HG03045 (cell line): ENCODE data around the gene NADSYN1.

Experiments
- ATAC-seq: cut with Tn5 transposase; IDR thresholded peaks from one replicate; pipeline ENCODE4 v1.9.1; 2021; ENCODE audit warnings: mild to moderate bottlenecking, moderate library complexity; ENCODE audit not compliant: unreplicated experiment

The NADSYN1 gene

DNA sequence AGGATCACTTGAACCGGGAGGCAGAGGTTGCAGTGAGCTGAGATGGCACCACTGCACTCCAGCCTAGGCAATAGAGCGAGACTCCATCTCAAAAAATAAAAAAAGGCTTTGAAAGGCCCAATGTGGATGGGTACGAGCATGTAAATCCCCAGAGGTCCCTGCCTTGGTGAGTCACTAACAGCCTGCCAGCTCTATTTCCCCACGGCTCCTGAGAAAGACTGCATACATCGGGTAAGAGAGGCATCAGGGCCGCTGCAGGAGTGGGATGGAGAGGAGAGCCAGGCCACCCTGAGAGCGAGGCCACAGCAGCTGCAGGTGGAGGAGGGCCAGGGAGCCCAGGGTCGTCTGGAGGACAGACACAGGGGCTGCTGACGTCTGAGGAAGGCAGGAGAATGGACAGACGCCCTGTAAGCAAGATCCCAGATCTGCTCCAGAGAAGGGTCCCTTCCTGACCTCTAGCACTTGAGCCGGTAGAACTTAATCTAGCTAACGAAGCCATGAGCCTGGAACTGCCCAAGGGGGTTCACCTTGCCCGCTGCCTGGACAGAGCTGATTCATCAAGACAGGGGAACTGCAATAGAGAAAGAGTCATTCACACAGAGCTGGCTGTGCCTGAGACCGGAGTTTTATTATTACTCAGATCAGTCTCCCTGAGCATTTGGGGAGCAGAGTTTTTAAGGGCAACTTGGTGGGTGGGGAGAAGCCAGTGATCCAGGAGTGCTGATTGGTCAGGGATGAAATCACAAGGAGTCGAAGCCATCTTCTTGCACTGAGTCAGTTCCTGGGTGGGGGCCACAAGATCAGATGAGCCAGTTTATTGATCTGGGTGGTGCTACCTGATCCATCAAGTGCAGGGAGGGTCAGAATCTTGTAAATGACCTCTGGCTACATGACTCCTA lies 90.1 kb downstream of the NADSYN1 start:
- no peak for ATAC-seq

DNA sequence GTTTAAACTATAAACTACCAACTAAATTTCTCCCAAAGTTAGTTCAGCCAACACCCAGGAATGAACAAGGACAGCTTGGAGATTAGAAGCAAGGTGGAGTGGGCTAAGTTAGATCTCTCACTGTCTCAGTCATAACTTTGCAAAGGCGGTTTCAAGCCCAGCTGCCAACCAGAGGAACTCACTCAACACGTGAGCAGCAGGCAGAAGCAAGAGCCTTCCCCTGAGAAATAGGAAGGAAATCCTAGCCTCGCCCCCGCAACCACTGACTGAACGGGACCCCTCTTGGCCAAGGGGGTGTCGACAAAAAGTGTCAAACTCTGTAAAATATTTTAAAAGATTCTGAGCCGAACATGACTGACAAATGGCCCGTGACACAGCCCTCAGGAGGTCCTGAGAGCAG lies 90.9 kb downstream of the NADSYN1 start:
- ATAC-seq, result no peak

DNA sequence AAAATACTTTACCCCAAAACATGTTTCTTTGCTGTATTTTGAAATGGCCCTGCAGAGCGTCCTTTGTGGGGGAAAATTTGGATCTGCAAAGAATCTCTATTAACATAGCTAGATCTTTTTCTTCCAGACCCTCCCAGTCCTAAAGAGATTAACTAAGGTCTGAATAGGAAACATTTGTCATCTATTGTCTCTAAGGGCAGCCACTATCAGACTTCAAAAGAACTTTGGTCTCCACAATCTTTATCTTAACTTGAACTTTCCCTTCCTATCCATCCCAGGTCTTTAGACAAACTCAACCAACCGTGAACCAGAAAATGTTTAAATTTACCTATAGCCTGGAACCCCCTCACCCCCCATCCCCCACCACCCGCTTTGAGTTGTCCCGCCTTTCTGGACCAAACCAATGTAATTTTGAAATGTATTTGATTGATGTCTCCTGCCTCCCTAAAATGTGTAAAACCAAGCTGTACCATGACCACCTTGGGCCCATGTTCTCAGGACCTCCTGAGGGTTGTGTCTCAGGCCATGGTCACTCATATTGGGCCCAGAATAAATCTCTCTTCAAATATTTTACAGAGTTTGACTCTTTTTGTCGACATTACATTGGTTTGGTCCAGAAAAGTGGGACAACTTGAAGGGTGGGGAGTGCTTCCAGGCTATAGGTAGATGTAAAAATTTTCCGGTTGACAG lies 91.7 kb downstream of the NADSYN1 start:
- no peak for ATAC-seq

DNA sequence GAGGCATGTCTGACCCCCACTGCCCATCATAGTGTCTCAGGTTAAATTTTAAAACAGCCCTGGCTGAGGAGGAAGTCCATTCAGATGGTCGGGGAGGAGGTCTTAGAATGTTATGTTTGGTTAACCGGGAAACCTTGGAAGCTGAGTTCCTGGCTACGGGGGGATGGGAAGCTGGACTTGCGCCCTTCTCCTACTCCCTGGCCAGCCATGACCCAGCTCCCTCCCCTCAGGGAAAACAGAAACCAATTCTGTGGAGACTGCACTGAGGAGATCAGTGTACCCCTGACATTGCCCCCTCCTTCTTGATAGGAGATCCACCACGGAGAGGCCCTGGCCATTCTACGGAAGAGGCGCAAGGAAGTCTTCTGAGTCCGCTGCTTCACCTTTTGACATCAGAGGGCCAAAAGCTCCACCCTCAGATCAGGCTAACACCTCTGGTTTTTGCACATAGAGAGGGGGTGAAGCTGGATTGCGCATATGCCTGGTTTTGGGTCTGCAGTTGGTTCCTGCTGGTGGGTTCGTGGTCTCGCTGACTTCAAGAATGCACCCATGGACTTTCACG lies 92.5 kb downstream of the NADSYN1 start:
- ATAC-seq, result no peak

DNA sequence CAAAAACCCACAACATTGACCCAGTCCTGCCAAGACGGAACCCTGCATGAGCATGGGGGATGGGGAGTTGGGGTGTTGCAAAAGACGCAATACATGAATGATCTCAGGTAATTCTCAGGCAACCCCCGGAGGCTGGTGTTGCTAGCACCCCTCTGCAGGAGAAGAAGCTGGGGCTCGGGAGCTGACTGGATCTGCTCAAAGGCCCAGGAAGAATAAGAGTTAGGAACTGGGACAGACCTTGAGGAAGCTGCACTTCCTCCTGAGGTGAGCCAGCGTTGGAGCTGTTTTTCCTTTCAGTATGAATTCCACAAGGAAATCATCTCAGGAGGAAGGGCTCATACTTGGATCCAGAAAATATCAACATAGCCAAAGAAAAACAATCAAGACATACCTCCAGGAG lies 95.1 kb downstream of the NADSYN1 start, which contains the start of gene KRTAP5-9:
Gene KRTAP5-9, plus strand, starts transcription at position 301 of the 400 bp plus-strand sequence. CDS start 238 bp downstream, outside the sequence.
- ATAC-seq, result no peak

DNA sequence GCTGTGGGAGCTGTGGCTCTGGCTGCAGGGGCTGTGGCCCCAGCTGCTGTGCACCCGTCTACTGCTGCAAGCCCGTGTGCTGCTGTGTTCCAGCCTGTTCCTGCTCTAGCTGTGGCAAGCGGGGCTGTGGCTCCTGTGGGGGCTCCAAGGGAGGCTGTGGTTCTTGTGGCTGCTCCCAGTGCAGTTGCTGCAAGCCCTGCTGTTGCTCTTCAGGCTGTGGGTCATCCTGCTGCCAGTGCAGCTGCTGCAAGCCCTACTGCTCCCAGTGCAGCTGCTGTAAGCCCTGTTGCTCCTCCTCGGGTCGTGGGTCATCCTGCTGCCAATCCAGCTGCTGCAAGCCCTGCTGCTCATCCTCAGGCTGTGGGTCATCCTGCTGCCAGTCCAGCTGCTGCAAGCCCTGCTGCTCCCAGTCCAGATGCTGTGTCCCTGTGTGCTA lies 95.7 kb downstream of the NADSYN1 start:
- no peak for ATAC-seq
